ENCODE data around the gene CCL5. TPM values are rescaled to one million over a fixed set of nuclear protein-coding genes. Genes with fewer than 3 reads are reported as not detected.

Gene CCL5
- total and polyA plus RNA-seq, 10 of the 15 experiments (the other 5 are each of a cell fraction or from before 2014, with no cell fraction given) = 45.7 to 186 (median 90.8) TPM

DNA sequence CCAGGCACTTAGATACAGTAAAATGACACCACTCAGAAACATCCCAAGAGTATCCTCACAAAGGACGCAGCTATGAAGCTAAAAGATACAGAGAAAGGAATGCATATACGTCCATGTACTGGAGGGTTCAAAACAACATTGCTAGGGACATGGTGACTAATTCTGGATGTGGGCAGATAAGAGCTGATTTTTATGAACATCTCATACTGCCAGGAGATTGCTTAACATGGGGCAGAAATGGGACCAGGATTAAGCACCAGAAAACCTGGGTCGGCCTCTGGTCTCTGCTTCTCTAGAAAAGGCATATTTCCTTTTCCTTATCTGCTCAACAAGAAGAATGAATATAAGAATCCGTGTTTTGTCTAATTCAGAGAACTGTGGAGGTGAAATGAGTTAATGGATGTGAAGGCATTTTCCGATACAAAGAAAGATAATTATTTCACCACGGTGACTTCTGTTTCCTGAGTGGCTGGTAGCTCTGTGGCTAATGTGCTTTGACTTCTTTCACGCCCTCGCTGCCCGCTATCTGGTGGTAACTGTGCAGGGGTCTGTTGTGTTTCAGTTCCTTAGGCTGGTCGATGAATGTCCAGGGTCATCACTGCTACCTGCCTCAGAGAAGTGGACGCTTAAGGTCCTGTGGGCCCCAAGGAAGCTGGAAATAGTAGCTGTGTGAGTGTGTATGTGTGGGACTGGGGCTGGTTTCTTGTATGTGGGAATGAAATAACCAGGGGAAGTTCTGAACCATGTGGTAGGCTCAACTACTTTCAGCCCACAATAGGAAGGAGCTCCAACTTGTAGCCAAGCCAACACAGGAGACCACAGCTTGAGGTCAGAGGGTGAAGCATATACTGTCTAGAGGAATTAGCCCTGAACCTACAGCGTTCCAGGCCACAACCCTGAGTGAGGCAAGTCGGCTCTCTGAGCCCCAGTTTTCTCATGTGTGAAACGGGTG lies 15.8 kb upstream of the CCL5 start (continued):
- TF ChIP-seq, protein P1, sequence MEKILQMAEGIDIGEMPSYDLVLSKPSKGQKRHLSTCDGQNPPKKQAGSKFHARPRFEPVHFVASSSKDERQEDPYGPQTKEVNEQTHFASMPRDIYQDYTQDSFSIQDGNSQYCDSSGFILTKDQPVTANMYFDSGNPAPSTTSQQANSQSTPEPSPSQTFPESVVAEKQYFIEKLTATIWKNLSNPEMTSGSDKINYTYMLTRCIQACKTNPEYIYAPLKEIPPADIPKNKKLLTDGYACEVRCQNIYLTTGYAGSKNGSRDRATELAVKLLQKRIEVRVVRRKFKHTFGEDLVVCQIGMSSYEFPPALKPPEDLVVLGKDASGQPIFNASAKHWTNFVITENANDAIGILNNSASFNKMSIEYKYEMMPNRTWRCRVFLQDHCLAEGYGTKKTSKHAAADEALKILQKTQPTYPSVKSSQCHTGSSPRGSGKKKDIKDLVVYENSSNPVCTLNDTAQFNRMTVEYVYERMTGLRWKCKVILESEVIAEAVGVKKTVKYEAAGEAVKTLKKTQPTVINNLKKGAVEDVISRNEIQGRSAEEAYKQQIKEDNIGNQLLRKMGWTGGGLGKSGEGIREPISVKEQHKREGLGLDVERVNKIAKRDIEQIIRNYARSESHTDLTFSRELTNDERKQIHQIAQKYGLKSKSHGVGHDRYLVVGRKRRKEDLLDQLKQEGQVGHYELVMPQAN (conservative IDR thresholded peaks at IDR 0.05) = no peak; the same call in 1 of the 2 replicates
- TF ChIP-seq IKZF1 (conservative IDR thresholded peaks at IDR 0.05) = peak; percentile 88
- 0 out of 2 replicates have a peak, but pooled peaks have one; percentile 4 for TF ChIP-seq BCL11A (IDR thresholded peaks at IDR 0.05; ENCODE audit: low read depth, low read length)
- TF ChIP-seq NFIC (IDR thresholded peaks at IDR 0.05; ENCODE audit: low read depth, low read length) = peak; percentile 73; the same call in 1 of the 2 replicates
- peak; percentile 86 for TF ChIP-seq NR2F1 (conservative IDR thresholded peaks at IDR 0.05)
- TF ChIP-seq, protein P2, sequence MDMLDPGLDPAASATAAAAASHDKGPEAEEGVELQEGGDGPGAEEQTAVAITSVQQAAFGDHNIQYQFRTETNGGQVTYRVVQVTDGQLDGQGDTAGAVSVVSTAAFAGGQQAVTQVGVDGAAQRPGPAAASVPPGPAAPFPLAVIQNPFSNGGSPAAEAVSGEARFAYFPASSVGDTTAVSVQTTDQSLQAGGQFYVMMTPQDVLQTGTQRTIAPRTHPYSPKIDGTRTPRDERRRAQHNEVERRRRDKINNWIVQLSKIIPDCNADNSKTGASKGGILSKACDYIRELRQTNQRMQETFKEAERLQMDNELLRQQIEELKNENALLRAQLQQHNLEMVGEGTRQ (IDR thresholded peaks at IDR 0.05; ENCODE audit: borderline replicate concordance, low read depth, low read length) = no peak
- TF ChIP-seq RUNX3 (IDR thresholded peaks at IDR 0.05; ENCODE audit: low read length) = peak; percentile 94
- no peak for TF ChIP-seq ESRRA (IDR thresholded peaks at IDR 0.05; ENCODE audit: low read length)
- no peak for TF ChIP-seq YY1 (IDR thresholded peaks at IDR 0.05; ENCODE audit: low read depth, low read length)
- TF ChIP-seq NR2C1 (IDR thresholded peaks at IDR 0.05) = peak; percentile 56; the same call in 1 of the 2 replicates
- no peak for TF ChIP-seq ELK1 (IDR thresholded peaks at IDR 0.05; ENCODE audit: low read depth, low read length)
- TF ChIP-seq BHLHE40 (IDR thresholded peaks at IDR 0.05; ENCODE audit: borderline replicate concordance in 1 of 2, low read depth in 2 of 2, low read length in 1 of 2) = no peak; a peak in 1 of 4 replicates
- TF ChIP-seq YBX1 (IDR thresholded peaks at IDR 0.05) = no peak
- TF ChIP-seq LARP7 (IDR thresholded peaks at IDR 0.05) = peak; percentile 51; the same call in 1 of the 2 replicates
- TF ChIP-seq POLR2AphosphoS5 (IDR thresholded peaks at IDR 0.05; ENCODE audit: low read length) = no peak
- TF ChIP-seq SREBF1 (IDR thresholded peaks at IDR 0.05; ENCODE audit: low read length) = no peak
- 0 out of 2 replicates have a peak, but pooled peaks have one; percentile 27 for TF ChIP-seq MEF2A (IDR thresholded peaks at IDR 0.05; ENCODE audit: insufficient read depth, low read depth, low read length)
- TF ChIP-seq FOS (IDR thresholded peaks at IDR 0.05; ENCODE audit: borderline replicate concordance, extremely low read depth, insufficient read length) = no peak
- TF ChIP-seq MYC (IDR thresholded peaks at IDR 0.05; ENCODE audit: insufficient read depth, insufficient read length, insufficient replicate concordance, low read length, severe bottlenecking) = no peak
- TF ChIP-seq EGR1 (IDR thresholded peaks at IDR 0.05; ENCODE audit: borderline replicate concordance in 1 of 2, low read depth in 2 of 2, low read length in 2 of 2) = 0 out of 3 replicates have a peak, but pooled peaks of 1 of the 2 experiments have one; percentile 13
- TF ChIP-seq ETV6 (conservative IDR thresholded peaks at IDR 0.05 in 1 of 2, IDR thresholded peaks at IDR 0.05 in 1 of 2; ENCODE audit: borderline replicate concordance in 1 of 2, low read depth in 1 of 2) = no peak; a peak in 2 of 4 replicates
- TF ChIP-seq SMC3 (IDR thresholded peaks at IDR 0.05; ENCODE audit: borderline replicate concordance, low read length) = no peak
- TF ChIP-seq BACH1 (IDR thresholded peaks at IDR 0.05; ENCODE audit: borderline replicate concordance) = no peak
- peak; percentile 85 to 88; a peak in 3 of 4 replicates for TF ChIP-seq IKZF2 (IDR thresholded peaks at IDR 0.05)
- TF ChIP-seq, protein P3, sequence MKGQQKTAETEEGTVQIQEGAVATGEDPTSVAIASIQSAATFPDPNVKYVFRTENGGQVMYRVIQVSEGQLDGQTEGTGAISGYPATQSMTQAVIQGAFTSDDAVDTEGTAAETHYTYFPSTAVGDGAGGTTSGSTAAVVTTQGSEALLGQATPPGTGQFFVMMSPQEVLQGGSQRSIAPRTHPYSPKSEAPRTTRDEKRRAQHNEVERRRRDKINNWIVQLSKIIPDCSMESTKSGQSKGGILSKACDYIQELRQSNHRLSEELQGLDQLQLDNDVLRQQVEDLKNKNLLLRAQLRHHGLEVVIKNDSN (IDR thresholded peaks at IDR 0.05; ENCODE audit: borderline replicate concordance, extremely low read length, insufficient read depth, low read depth, low read length) = no peak

All from GM12878 (cell line).